NCI-H510A (cell line): ENCODE data around the gene ATP11A.

Experiments used
- DNase-seq: peaks from one replicate; lab custom pipeline; 2025; lab: John Stamatoyannopoulos, UW

Gene ATP11A

GRCh38 chr13:112709825-112710783 lies 20.3 kb downstream of the ATP11A start:
- no peak for DNase-seq

- DNase-seq: no peak
Observed at GRCh38 chr13:112710855-112711527, 21.2 kb downstream of the ATP11A start.

- DNase-seq: no peak
Observed at GRCh38 chr13:112711528-112712265, 21.9 kb downstream of the ATP11A start.

- DNase-seq: no peak
Observed at GRCh38 chr13:112712451-112713207, 22.8 kb downstream of the ATP11A start.

GRCh38 chr13:112713517-112714253 lies 23.8 kb downstream of the ATP11A start:
- no peak for DNase-seq

GRCh38 chr13:112714376-112715174 lies 24.7 kb downstream of the ATP11A start:
- no peak for DNase-seq

GRCh38 chr13:112715210-112715609 lies 25.4 kb downstream of the ATP11A start:
- DNase-seq: no peak

GRCh38 chr13:112715715-112716460 lies 26.1 kb downstream of the ATP11A start:
- DNase-seq: peak; percentile 21

GRCh38 chr13:112716461-112716820 lies 26.6 kb downstream of the ATP11A start:
- no peak for DNase-seq

- DNase-seq: no peak
Observed at GRCh38 chr13:112716841-112717520, 27.1 kb downstream of the ATP11A start.

- no peak for DNase-seq
Observed at GRCh38 chr13:112718318-112718717, 28.5 kb downstream of the ATP11A start.

GRCh38 chr13:112719016-112719415 lies 29.2 kb downstream of the ATP11A start:
- DNase-seq: no peak

- DNase-seq: no peak
Observed at GRCh38 chr13:112719556-112719955, 29.7 kb downstream of the ATP11A start.

- DNase-seq: no peak
Observed at GRCh38 chr13:112720251-112720650, 30.4 kb downstream of the ATP11A start.

- DNase-seq: no peak
Observed at GRCh38 chr13:112720814-112721197, 31.0 kb downstream of the ATP11A start.

- DNase-seq: no peak
Observed at GRCh38 chr13:112721198-112722104, 31.6 kb downstream of the ATP11A start.

GRCh38 chr13:112722433-112723263 lies 32.8 kb downstream of the ATP11A start:
- peak; percentile 35 for DNase-seq
